Activated CD4-positive, alpha-beta T cell treated with anti-CD3 and anti-CD28 coated beads, Interleukin-2, amount 50 U/mL, for 4 hours (primary cell): ENCODE results near the gene ACVR2B.
A peak's percentile ranks its signal among the peaks of the same experiment; 100 is the strongest.
"Not testable (repeated sequence)": the region's sequence is repeated elsewhere in the genome, so short reads cannot be mapped to it uniquely, and the experiment has no call there.

Source experiments
- DNase-seq, 2 experiments: peaks; one replicate each; pipeline ENCODE4 v3.0.0-alpha.2; 2020

ACVR2B gene

GRCh38 chr3:38453075-38453912, at the start of gene ACVR2B:
ACVR2B (plus strand) TSS chr3:38453890; CDS start chr3:38454323, 433 bp downstream.
- peak; percentile 58 to 61 for DNase-seq

DNA sequence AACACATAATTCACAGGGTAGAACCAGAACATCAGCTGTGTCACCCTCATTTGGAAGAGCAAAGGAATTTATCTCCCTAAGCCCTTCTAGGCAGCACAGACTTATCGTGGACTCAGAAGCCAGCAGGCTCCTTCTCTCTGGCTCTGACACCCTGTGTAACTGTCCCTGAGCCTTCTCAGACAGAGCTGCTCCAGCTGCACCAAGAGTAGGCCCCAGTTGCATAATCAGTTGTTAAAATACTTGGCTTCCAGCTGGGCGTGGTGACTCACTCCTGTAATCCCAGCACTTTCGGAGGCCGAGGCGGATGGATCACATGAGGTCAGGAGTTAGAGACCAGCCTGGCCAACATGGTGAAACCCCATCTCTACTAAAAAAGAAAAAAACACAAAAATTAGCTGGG, 49.4 kb upstream of the ACVR2B start:
- DNase-seq = no peak

- DNase-seq = no peak
Observed at GRCh38 chr3:38411591-38411990, 42.1 kb upstream of the ACVR2B start.

- not testable (repeated sequence) for DNase-seq
Observed at GRCh38 chr3:38420758-38421157, 32.9 kb upstream of the ACVR2B start.

DNA sequence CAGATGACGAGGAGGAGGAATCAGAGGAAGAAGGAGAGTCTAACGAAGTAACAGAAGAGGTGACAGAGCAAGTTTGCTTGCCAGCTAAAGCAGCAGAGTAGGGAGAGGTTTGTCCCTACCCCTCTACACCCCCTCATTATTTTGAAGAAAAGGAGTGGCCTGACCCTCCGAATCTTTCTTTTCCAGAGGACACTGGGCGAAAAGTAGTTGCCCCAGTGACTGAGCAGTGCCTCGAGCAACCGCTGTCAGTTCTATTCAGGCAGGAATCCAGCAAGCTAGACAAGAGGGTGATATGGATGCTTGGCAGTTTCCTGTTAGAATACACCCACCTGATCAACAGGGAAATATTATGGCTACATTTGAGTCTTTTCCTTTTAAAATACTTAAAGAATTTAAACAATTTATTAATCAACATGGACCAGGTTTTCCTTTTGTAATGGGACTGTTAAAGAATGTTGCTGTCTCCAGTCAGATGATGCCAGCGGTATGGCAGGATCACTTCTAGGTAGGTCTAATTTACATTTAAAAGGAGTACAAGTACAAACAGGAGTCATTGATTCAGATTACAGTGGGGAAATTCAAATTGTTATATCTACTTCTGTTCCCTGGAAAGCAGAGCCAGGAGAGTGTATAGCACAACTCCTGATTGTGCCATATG, 31.9 kb upstream of the ACVR2B start:
- no peak for DNase-seq

DNA sequence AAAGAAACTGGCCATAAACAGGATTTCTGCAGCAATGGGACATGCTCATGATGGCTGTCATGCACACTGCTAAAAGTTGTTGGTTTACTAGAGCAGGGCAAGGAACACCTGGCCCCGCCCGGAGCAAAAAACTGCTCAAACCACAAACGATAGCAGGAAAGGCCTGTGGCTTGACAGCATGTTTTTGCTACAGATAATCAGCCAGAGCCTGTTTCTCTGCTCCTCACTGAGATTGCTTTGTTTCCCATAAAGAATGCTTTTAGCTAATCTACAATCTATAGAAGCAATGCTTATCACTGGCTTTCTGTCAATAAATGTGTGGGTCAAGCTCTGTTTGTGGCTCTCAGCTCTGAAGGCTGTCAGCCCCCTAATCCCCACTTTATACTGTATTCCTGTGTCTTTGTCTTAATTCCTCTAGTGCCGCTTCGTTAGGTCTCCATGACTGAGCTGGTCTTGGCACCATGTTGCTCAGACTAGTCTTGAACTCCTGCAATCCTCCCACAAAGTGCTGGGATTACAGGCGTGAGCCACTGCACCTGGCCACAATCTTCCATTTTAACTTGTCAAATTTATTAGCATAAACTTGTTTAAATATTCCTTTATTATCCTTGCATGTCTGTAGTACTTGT, 26.8 kb upstream of the ACVR2B start:
- DNase-seq = not testable (repeated sequence)

GRCh38 chr3:38432871-38433658, 20.6 kb upstream of the ACVR2B start:
- not testable (repeated sequence) for DNase-seq

DNA sequence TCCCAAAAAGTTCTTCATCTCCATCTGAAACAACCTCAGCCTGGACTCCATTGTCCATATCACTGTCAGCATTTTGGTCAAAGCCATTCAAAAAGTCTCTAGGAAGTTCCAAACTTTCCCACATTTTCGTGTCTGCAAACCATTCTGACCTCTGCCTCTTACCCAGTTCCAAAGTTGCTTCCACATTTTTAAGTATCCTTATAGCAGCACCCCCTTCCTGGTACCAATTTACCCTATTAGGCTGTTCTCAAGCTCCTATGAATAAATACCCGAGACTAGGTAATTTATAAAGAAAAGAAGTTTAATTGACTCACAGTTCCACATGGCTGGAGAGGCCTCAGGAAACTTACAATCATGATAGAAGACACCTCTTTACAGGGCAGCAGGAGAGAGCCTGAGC, 20.0 kb upstream of the ACVR2B start:
- not testable (repeated sequence) for DNase-seq

- not testable (repeated sequence) for DNase-seq
Observed at GRCh38 chr3:38438436-38439069, 15.1 kb upstream of the ACVR2B start.

GRCh38 chr3:38443205-38443604, 10.5 kb upstream of the ACVR2B start:
- not testable (repeated sequence) for DNase-seq

- DNase-seq = no peak
Observed at GRCh38 chr3:38446085-38446686, 7.5 kb upstream of the ACVR2B start.

DNA sequence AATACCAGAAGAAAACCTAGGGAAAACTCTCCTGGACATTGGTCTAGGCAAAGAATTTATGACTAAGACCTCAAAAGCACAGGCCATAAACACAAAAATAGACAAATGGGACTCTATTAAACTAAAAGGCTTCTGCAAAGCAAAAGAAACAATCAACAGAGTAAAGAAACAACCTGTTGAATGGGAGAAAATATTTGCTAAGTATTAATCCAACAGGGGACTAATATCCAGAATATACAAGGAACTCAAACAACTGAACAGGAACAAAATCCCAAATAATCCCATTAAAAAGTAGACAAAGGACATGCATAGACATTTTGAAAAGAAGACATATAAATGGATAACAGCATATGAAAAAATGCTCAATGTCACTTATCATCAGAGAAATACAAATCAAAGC, 6.9 kb upstream of the ACVR2B start:
- DNase-seq = no peak

DNA sequence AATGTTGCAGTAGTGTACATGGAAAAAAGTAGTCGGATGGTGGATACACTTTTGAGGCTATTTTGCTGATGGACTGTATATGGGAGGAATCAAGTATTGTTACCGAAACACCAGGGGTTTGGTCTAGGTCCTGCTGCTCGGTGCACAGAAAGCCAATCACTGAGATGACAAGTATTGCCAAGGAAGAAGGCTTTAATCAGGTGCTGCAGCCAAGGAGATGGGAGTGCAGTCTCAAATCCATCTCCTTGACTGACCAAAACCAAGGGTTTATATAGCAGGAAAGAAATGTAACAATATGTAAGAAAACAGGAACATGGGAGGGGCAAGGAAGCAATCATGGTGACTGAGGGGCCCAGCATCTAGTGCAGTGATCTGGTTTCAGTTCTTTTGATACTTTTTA, 2.8 kb upstream of the ACVR2B start:
- no peak for DNase-seq

GRCh38 chr3:38453913-38454177, 155 bp downstream of the ACVR2B start:
- no peak for DNase-seq

DNA sequence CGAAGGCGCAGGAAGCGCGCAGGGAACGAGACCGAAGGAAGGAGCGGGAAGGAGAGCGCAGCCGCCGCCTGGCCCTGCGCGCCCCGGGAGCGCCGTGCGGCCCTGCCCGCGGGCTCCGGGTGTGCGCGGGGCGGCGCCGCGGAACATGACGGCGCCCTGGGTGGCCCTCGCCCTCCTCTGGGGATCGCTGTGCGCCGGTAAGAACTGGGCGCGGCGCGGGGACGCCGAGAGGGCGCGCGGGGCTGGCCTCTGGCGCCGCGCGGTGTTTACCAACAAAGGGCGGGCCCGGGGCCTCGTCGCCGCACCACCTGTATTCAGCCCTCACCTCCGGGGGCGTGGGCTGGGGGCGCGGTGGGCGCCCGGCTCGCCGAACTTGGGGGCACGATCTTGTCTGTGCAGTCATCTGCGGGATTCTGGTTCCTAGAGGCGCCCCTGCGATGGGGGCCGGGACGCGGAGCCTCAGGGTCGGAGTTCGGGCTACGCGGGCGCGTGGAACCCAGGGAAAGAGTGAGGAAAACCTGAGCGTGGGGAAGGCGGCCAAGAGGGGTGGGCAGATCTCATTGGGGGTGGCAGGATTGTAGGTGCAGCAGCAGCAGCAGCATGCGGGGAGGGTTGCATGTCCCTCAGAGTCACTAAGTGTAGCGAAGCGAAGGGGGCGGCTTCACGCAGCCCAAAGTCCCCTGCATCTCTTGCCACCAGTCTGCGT, 641 bp downstream of the ACVR2B start:
- no peak for DNase-seq

DNA sequence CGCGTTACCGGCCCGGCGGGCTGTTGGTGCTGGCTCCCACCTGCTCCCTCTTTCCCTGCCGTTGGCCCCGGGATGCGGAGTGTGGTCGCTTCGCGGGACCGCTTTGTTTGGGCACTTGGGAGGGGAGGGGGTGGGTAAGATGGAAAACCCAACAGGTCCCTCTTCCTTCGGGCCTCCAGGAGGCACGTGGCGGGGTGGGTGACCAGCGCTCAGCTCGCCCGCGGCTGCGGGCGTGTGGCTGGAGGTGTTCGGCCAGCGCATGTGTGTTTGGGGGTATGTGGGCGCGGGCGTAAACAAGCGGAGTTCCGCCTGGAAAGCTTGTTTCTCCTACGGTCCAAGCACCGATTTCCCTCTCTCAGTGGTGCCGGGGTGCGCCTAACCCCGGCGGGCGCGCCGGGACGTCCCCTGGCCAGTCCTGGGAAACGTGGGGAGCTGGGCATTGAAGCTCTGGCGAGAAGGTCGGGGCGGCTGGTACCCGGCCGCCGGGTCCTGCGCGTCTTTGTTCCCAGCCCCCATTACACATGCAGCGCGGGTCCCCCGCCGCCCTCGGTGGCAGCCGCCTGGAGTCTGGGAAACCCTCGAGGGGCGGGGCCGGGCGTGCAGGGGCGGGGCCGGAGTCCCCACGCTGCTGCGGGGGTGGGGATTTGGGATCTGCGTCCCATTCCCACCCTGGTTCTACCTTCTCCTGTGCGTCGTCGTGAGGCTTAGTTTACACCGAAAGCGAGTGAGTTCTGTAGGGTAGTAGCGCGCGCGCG, 1.4 kb downstream of the ACVR2B start:
- peak; percentile 21 to 25 for DNase-seq

DNA sequence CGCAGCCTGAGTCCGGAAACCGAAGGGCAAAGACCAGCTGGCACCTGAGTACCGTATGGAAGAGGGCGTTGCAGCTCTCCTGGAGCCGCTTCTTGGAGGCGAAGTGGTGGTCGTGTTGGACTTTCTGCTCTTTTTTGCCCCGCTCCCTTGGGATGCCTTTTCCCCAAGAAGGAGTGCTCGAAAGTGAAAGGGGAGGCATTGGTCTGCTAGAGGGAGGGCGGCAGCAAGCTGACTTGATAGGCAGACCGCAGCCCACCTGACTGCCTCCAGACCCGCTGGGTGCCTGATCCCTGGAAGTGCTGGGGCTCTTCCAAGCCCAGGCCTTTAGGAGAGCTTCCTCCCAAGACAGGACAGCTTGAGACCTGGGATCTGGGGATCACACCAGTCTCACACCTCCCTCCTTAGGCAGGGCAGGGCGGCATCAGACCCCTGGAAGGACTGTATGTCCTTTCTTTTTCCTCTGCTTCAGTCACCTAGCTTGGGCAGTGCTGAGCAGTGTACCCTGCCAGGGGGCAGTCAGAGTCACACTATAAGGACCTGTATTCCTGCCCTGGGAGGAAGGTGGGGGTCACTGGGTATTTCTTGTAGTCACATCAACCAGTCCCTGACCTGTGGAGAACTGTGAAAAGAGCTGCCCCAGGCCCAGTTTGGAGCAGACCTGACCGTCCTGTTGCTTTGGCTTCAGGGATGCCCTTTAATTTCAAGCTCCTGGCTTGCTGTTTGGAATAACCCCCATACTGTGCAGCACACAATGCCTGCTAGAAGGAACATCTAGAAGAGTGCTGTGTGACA, 2.1 kb downstream of the ACVR2B start:
- no peak for DNase-seq

- DNase-seq = no peak
Observed at GRCh38 chr3:38457111-38458003, 3.7 kb downstream of the ACVR2B start.
